Loucy (cell line): ENCODE results near the gene PKD1.

ENCODE experiments used
- CTCF ChIP-seq: fragments of 200-600 bp; sonication (generic); conservative IDR thresholded peaks from 2 replicates; pipeline ENCODE4 v1.5.1; 2014; ENCODE audit warnings: mild to moderate bottlenecking, antibody characterized with exemption, low read length
- EZH2phosphoT487 ChIP-seq: fragments of 200-600 bp; IDR thresholded peaks from 2 replicates; pipeline ENCODE4 v1.6.1; 2018; ENCODE audit warnings: antibody characterized with exemption, mild to moderate bottlenecking, moderate library complexity, borderline replicate concordance

- TF ChIP-seq CTCF = no peak
- TF ChIP-seq EZH2phosphoT487 = no peak
These were observed 88.8 kb downstream of the PKD1 start for GRCh38 chr16:2046893-2047329.
